ENCODE measurements around the gene CD276.
"Not testable (repeated sequence)": the region's sequence is repeated elsewhere in the genome, so short reads cannot be mapped to it uniquely, and the experiment has no call there.

Gene CD276

GRCh38 chr15:73709686-73710085 lies 25.5 kb downstream of the CD276 start:
- no peak for DNase-seq (ENCODE audit: low read depth in 2 of 2)

GRCh38 chr15:73710321-73710720 lies 26.1 kb downstream of the CD276 start:
- DNase-seq (ENCODE audit: low read depth in 2 of 2): no peak

- no peak for DNase-seq (ENCODE audit: low read depth in 2 of 2)
Observed at GRCh38 chr15:73711526-73711925, 27.3 kb downstream of the CD276 start.

GRCh38 chr15:73712107-73712506 lies 27.9 kb downstream of the CD276 start:
- DNase-seq (ENCODE audit: low read depth in 2 of 2): no peak

GRCh38 chr15:73714695-73715301 lies 30.6 kb downstream of the CD276 start:
- no peak for DNase-seq (ENCODE audit: low read depth in 2 of 2)

GRCh38 chr15:73715417-73715816 lies 31.2 kb downstream of the CD276 start:
- no peak for DNase-seq (ENCODE audit: low read depth in 2 of 2)

- no peak for DNase-seq (ENCODE audit: low read depth in 2 of 2)
Observed at GRCh38 chr15:73716417-73716816, 32.2 kb downstream of the CD276 start.

GRCh38 chr15:73717206-73717605 lies 33.0 kb downstream of the CD276 start:
- DNase-seq (ENCODE audit: low read depth in 2 of 2): no peak

GRCh38 chr15:73717802-73718201 lies 33.6 kb downstream of the CD276 start:
- DNase-seq (ENCODE audit: low read depth in 2 of 2): no peak

GRCh38 chr15:73718694-73719093 lies 34.5 kb downstream of the CD276 start:
- DNase-seq (ENCODE audit: low read depth in 2 of 2): no peak

GRCh38 chr15:73722425-73722824 lies 38.2 kb downstream of the CD276 start:
- DNase-seq (ENCODE audit: low read depth in 2 of 2): no peak

- DNase-seq (ENCODE audit: low read depth in 2 of 2): no peak
Observed at GRCh38 chr15:73723191-73723590, 39.0 kb downstream of the CD276 start.

- no peak for DNase-seq (ENCODE audit: low read depth in 2 of 2)
Observed at GRCh38 chr15:73724212-73724611, 40.0 kb downstream of the CD276 start.

- no peak for DNase-seq (ENCODE audit: low read depth in 2 of 2)
Observed at GRCh38 chr15:73727330-73727976, 43.3 kb downstream of the CD276 start.

- not testable (repeated sequence) for DNase-seq (ENCODE audit: low read depth in 2 of 2)
Observed at GRCh38 chr15:73732051-73732450, 47.9 kb downstream of the CD276 start.

GRCh38 chr15:73732930-73733329 lies 48.7 kb downstream of the CD276 start:
- no peak for DNase-seq (ENCODE audit: low read depth in 2 of 2)

GRCh38 chr15:73737535-73737934 lies 53.4 kb downstream of the CD276 start:
- DNase-seq (ENCODE audit: low read depth in 2 of 2): no peak

- DNase-seq (ENCODE audit: low read depth in 2 of 2): no peak
Observed at GRCh38 chr15:73740152-73741048, 56.2 kb downstream of the CD276 start.

- DNase-seq (ENCODE audit: low read depth in 2 of 2): no peak
Observed at GRCh38 chr15:73741321-73741836, 57.2 kb downstream of the CD276 start.

GRCh38 chr15:73744293-73744692 lies 60.1 kb downstream of the CD276 start:
- DNase-seq (ENCODE audit: low read depth in 2 of 2): no peak

GRCh38 chr15:73745073-73745472 lies 60.9 kb downstream of the CD276 start:
- DNase-seq (ENCODE audit: low read depth in 2 of 2): no peak

GRCh38 chr15:73746261-73746660 lies 62.1 kb downstream of the CD276 start:
- DNase-seq (ENCODE audit: low read depth in 2 of 2): no peak

GRCh38 chr15:73746883-73747282 lies 62.7 kb downstream of the CD276 start:
- DNase-seq (ENCODE audit: low read depth in 2 of 2): no peak

Data from stimulated activated CD4-positive, alpha-beta T cell treated with anti-CD3 and anti-CD28 coated beads, Interleukin-15, amount 100 ng/mL, for 48 hours (primary cell).